ENCODE data around the gene FPR3.

Gene FPR3

GRCh38 chr19:51873097-51873496 is 78.1 kb downstream of the FPR3 start:
- in situ Hi-C loops (cut with HindIII; ENCODE audit: low sequenced_read_pairs), result no loop called here
- H3K4me3 ChIP-seq (ENCODE audit: low read depth, low read length), result no peak overlapping the region
- no peak for DNase-seq (ENCODE audit: low read depth)
- TF ChIP-seq CTCF (IDR thresholded peaks at IDR 0.05; ENCODE audit: low read depth, low read length, missing control alignments), result no peak
